Bronchial epithelial cell (primary cell): Measurements from ENCODE around the gene KCNF1. TPM values are rescaled to one million over a fixed set of nuclear protein-coding genes. Genes with fewer than 3 reads are reported as not detected.

Experiments
- DNase-seq: peaks from one replicate; pipeline ENCODE4 v3.0.0-alpha.2; 2010; ENCODE audit warnings: low read depth
- FAIRE-seq: peaks from 2 replicates; lab custom pipeline; 2011; peaks lifted over from hg19 to GRCh38; lab: Jason Lieb, UNC
- H3K27me3 ChIP-seq: 2 replicates; pipeline ENCODE4 v1.5.1; 2011; ENCODE audit warnings: low read length; ENCODE audit not compliant: control insufficient read depth, insufficient read depth
- H3K36me3 ChIP-seq: 2 replicates; pipeline ENCODE4 v1.5.1; 2011; ENCODE audit warnings: low read length; ENCODE audit not compliant: control insufficient read depth, insufficient read depth
- H3K4me3 ChIP-seq: 2 replicates; pipeline ENCODE4 v1.5.1; 2011; ENCODE audit warnings: mild to moderate bottlenecking, low read depth, low read length, control low read depth
- CTCF ChIP-seq: IDR thresholded peaks from 2 replicates; pipeline ENCODE4 v1.5.1; 2011; ENCODE audit warnings: mild to moderate bottlenecking, moderate library complexity, low read length, control low read depth, inconsistent platforms; ENCODE audit not compliant: insufficient read depth, severe bottlenecking
- total RNA-seq: library from RNA; depleted of rRNA; stranded (reverse); fragments of >200 nt; gene quantifications from 2 replicates; pipeline ENCODE4 v1.2.1, GENCODE V29; 2014

KCNF1 gene, protein sequence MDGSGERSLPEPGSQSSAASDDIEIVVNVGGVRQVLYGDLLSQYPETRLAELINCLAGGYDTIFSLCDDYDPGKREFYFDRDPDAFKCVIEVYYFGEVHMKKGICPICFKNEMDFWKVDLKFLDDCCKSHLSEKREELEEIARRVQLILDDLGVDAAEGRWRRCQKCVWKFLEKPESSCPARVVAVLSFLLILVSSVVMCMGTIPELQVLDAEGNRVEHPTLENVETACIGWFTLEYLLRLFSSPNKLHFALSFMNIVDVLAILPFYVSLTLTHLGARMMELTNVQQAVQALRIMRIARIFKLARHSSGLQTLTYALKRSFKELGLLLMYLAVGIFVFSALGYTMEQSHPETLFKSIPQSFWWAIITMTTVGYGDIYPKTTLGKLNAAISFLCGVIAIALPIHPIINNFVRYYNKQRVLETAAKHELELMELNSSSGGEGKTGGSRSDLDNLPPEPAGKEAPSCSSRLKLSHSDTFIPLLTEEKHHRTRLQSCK
- not detected in 2 replicates for total RNA-seq

DNA sequence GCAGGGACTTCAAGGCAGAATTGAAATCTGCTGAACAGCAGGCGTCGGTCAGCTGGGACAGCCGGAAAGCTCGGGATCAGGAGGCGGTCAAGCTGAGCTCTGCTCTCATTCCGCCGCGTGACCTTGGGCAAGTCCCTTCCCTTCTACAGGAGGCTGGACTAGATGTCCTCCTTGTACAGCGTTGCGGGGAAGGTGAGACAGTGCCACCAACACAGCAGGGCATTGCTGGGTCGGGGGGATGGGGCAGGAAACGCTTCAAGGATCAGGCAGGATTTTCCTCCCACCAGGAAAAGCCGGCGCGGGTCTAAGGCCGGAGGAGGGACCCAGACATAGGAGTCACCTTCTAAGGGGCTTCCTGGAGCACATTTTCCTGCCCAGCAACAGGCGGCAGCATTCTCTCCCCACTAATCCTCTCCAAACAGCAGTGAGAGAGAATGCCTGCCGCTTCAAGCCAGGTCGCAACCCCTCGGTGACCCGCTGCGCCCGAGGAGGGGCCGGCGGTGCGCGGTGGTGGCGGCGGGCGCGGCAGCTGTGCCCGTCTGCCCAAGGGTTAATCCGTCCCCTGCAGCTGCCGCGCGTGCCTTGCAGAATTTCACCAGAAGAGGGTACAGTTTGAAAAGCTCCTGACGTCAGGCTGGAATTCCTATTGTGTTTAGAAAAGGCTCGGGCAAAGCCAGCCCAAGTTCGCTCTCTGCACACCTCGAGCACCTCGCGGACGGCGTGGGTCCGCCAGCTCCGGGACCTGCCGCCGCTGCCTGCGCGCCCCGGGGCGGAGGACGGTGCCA is at the start of gene KCNF1:
Gene KCNF1 (plus strand): TSS at position 644 of the 785 bp plus-strand sequence. CDS start 493 bp downstream, outside the sequence.
- FAIRE-seq: no peak
- peak; percentile 35 for TF ChIP-seq CTCF
- Histone ChIP-seq H3K27me3 (peaks cover 15% of the 10 kb centered on the region), H3K4me3 (peak within 1 kb of the TSS; percentile 21), H3K36me3 (no peaks in the 10 kb centered on the region)
- peak; percentile 61 for DNase-seq

- FAIRE-seq (no peak), DNase-seq (no peak)
- peaks cover 7% of the 10 kb centered on the region for H3K27me3 ChIP-seq
- TF ChIP-seq CTCF: no peak
- no peak overlapping the region for H3K4me3 ChIP-seq
- H3K36me3 ChIP-seq: no peaks in the 10 kb centered on the region
Observed at GRCh38 chr2:10862330-10862729, 49.4 kb upstream of the KCNF1 start.

DNA sequence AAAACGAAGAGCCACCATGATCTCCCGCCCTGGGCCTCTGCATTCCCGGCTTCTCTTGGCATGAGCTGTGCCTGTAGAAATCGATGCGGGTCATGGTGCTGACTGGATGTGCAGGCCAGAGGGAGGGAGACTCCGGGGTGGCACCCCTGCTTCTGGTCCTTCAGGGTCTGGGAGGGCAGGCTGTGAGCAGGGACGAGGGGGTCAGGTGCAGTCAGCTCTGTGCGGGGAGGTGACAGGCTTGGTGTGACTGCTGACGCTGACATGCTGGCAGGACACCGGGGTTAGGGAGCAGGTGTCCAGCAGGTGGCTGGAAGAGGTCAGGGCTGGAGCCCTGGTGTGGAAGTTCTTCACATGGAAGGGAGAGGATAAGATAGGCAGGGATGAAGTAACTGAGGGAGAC is 48.7 kb upstream of the KCNF1 start:
- Histone ChIP-seq H3K36me3 (no peaks in the 10 kb centered on the region), H3K4me3 (no peak overlapping the region), H3K27me3 (peaks cover 7% of the 10 kb centered on the region)
- no peak for TF ChIP-seq CTCF
- no peak for DNase-seq
- no peak for FAIRE-seq

DNA sequence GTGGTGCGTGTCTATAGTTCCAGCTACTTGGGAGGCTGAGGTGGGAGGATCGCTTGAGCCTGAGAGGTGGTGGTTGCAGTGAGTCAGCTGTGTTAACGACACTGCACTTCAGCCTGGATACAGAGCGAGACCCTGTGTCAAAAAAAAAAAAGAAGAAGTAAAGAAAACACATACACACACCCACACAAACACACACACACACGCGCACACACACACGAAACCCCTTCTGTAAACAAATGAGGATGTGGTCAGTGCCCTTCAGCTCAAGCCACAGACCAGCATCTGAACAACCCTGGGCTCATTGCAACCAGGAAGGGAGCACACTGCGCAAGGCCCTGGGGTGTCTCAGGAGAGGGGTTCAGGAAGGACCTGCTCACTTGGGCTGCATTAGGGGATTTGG is 47.9 kb upstream of the KCNF1 start:
- Histone ChIP-seq H3K27me3 (peaks cover 7% of the 10 kb centered on the region), H3K4me3 (no peak overlapping the region), H3K36me3 (no peaks in the 10 kb centered on the region)
- no peak for TF ChIP-seq CTCF
- FAIRE-seq: no peak
- no peak for DNase-seq

- Histone ChIP-seq H3K27me3 (peaks cover 7% of the 10 kb centered on the region), H3K4me3 (no peak overlapping the region), H3K36me3 (no peaks in the 10 kb centered on the region)
- no peak for TF ChIP-seq CTCF
- DNase-seq (no peak), FAIRE-seq (no peak)
Observed at GRCh38 chr2:10864251-10864650, 47.5 kb upstream of the KCNF1 start.
